ENCODE measurements around the gene QDPR.
"Not testable (repeated sequence)": the region's sequence is repeated elsewhere in the genome, so short reads cannot be mapped to it uniquely, and the experiment has no call there.

Gene QDPR

GRCh38 chr4:17511950-17512795 lies at the start of gene QDPR:
QDPR (minus strand) TSS chr4:17512090; CDS start chr4:17512054, 36 bp downstream.
- peak; percentile 74 for DNase-seq

GRCh38 chr4:17561195-17561909 lies 49.5 kb upstream of the QDPR start:
- no peak for DNase-seq

- no peak for DNase-seq
Observed at GRCh38 chr4:17560065-17560673, 48.3 kb upstream of the QDPR start.

GRCh38 chr4:17559709-17560048 lies 47.8 kb upstream of the QDPR start:
- DNase-seq: no peak

- DNase-seq: no peak
Observed at GRCh38 chr4:17558941-17559708, 47.2 kb upstream of the QDPR start.

- DNase-seq: no peak
Observed at GRCh38 chr4:17557880-17558279, 46.0 kb upstream of the QDPR start.

- no peak for DNase-seq
Observed at GRCh38 chr4:17556498-17556897, 44.6 kb upstream of the QDPR start.

GRCh38 chr4:17554568-17554967 lies 42.7 kb upstream of the QDPR start:
- DNase-seq: no peak

GRCh38 chr4:17552427-17552826 lies 40.5 kb upstream of the QDPR start:
- DNase-seq: no peak

GRCh38 chr4:17550549-17550948 lies 38.7 kb upstream of the QDPR start:
- DNase-seq: no peak

- DNase-seq: no peak
Observed at GRCh38 chr4:17546678-17547077, 34.8 kb upstream of the QDPR start.

GRCh38 chr4:17546222-17546621 lies 34.3 kb upstream of the QDPR start:
- no peak for DNase-seq

- DNase-seq: no peak
Observed at GRCh38 chr4:17545374-17546140, 33.7 kb upstream of the QDPR start.

- DNase-seq: no peak
Observed at GRCh38 chr4:17544831-17545234, 32.9 kb upstream of the QDPR start.

- no peak for DNase-seq
Observed at GRCh38 chr4:17544205-17544604, 32.3 kb upstream of the QDPR start.

GRCh38 chr4:17537060-17537459 lies 25.2 kb upstream of the QDPR start:
- not testable (repeated sequence) for DNase-seq

- DNase-seq: no peak
Observed at GRCh38 chr4:17535906-17536305, 24.0 kb upstream of the QDPR start.

- no peak for DNase-seq
Observed at GRCh38 chr4:17535242-17535641, 23.4 kb upstream of the QDPR start.

- no peak for DNase-seq
Observed at GRCh38 chr4:17534705-17535104, 22.8 kb upstream of the QDPR start.

- no peak for DNase-seq
Observed at GRCh38 chr4:17531538-17532285, 19.8 kb upstream of the QDPR start.

- no peak for DNase-seq
Observed at GRCh38 chr4:17528551-17529165, 16.8 kb upstream of the QDPR start.
